ENCODE data around the gene SLC9B2.
"Not testable (repeated sequence)": the region's sequence is repeated elsewhere in the genome, so short reads cannot be mapped to it uniquely, and the experiment has no call there.

SLC9B2 gene

DNA sequence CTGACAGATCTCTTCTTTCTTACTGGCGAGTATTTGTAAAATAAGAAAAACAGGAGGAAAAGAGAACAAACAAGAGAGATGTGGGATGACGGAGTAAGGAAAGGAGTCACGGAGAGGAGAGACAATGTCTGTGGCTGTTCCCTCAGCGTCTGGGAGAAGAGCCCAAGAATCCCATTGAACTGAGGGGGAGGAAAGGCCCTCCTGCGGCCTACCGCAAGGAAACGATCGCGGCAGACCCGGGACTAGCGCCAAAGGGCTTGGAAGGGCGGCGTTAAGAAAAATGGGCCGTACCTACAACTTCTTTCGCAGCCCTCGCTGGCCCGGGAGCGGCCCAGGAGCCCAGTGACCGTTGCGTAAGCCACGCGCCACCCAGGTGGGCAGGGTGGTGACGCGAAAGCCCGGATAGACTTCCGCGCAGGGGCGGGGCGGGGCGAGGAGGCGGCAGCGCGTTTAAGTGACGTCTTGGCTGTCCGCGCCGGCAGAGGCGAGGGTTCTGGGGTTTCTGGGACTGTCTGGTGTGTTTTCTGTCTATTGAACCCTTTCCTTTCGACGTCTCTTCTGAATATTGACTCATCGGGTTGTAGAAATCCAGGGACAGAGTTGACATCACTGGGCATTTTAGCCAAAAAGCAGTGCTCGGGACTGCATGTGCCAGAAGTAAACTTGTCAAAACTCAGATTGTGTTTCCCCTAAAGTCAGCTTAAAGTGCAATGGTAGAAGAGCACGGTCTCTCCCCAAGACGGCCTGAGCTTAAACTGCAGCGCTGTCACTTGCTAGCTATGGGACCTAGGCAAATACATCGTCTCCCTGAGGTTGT, 57.0 kb downstream of the SLC9B2 start, which contains the start of gene SLC9B1:
TSS of gene SLC9B1 (minus strand) at position 398 of the 817 bp plus-strand sequence. CDS start 27,994 bp downstream, outside the sequence.
- DNase-seq (ENCODE audit: low spot score) = peak; percentile 95

DNA sequence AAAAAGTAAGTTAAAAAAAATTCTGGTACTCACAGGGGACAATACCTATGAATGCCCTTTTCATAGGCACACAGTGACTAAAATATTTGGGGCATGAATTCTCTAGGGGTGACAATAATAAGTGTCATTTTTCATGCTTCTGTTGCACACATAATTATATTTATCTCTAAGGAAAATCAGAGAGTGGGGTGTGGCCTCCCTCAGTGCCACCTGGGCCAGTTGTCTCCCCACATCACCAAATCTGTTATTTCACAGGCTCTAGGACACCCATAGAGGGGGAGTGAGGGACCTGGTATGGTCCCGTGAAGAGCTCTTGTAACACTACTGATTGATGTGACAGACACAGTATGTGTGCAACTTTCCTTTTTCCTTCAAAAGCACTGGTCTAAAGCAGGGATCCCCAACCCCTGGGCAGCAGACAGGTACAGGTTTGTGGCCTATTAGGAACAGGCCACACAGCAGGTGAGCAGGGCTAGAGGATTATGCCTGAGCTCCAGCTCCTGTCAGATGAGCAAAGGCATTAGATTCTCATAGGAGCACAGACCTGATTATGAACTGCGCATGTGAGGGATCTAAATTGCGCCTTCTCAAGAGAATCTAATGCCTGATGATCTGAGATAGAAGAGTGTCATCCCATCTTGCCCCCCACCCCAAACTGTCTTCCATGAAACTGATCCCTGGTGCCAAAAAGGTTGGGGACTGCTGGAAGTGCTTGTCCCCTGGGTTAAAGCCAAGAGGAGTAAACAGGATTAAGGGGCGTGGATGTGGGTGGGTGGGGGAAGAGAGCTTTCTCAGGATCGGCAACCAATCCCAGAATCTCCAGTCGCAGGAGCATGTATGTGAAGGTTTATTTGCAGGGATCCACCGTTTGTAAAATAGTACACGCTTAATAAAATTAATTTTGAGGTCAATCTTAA, 57.9 kb downstream of the SLC9B2 start:
- no peak for DNase-seq (ENCODE audit: low spot score)

DNA sequence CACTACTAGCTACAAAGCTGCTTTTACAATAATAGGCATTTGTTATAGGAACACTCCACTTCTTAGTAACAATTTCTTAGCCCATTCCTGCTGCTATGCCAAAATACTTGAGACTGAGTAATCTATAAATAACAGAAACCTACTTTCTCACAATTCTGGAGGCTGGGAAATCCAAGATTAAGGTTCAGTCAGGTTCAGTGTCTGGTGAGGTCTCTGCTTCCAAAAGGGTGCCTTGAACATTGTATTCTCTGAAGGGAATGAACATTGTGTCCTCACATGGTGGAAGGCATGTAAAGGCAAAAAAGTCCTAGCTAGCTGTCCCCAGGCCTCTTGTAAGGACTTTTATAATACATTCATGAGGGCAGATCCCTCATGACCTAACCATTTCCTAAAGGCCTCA, 64.0 kb downstream of the SLC9B2 start:
- DNase-seq (ENCODE audit: low spot score) = no peak

DNA sequence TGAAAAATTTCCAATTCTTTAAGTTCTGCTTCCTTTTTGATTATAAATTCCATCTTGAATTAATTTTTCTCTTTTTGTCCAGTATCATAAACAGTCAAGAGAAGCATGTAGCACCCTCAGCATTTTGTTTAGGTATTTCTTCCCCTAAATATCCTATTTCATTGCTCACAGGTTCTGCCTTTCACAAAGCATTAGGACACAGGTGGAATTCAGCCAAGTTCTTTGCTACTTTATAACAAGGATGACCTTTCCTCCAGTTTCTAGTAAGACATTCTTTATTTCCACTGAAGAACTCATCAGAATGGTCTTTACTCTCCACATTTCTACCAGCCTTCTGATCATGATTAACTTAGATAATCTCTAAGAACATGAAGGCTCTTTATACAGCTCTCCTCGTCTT, 64.5 kb downstream of the SLC9B2 start:
- no peak for DNase-seq (ENCODE audit: low spot score)

DNA sequence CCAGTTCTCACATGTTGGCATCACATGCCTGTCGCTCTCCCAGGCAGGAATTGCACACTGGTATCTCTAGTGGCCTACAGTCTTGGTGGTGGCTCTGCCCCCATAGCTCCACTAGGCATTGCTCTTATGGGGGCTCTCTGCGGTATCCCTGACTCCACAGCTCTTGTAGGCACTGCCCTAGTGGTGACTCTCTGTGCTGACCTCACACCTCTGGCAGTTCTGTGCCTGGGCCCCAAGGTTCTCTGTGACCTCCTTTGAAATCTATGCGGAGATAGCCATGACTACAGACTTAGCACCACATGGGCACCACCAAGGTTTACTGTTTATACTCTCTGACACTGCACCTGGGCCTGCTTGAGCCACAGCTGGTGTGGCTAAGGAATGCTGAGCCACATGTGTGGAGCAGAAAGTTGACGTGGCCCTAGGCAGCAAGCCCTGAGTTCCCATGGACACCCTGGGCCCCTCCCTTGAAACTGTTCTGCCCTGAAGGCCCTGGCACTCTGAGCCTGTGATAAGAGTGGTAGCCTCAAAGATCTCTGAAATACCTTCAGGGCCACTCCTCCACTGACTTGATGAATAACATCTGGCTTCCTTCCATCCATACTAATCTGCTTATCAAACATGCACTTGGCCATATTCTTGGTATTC, 65.1 kb downstream of the SLC9B2 start:
- DNase-seq (ENCODE audit: low spot score) = no peak

DNA sequence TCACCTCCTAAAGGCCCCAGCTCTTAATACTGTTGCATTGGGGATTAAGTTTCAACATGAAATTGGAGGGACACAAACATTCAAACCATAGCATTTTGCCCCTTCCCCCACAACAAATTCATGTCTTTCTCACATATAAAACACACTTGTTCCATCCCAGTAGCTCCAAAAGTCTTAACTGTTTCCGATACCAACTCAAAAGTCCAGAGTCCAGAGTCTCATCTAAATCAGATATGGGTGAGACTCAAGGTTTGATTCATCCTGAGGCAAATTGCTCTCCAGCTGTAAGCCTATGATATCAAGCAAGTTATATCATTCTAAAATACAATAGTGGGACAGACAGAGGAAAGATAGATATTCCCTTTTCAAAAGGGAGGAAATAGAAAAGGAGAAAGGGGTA, 65.8 kb downstream of the SLC9B2 start:
- DNase-seq (ENCODE audit: low spot score) = no peak

DNA sequence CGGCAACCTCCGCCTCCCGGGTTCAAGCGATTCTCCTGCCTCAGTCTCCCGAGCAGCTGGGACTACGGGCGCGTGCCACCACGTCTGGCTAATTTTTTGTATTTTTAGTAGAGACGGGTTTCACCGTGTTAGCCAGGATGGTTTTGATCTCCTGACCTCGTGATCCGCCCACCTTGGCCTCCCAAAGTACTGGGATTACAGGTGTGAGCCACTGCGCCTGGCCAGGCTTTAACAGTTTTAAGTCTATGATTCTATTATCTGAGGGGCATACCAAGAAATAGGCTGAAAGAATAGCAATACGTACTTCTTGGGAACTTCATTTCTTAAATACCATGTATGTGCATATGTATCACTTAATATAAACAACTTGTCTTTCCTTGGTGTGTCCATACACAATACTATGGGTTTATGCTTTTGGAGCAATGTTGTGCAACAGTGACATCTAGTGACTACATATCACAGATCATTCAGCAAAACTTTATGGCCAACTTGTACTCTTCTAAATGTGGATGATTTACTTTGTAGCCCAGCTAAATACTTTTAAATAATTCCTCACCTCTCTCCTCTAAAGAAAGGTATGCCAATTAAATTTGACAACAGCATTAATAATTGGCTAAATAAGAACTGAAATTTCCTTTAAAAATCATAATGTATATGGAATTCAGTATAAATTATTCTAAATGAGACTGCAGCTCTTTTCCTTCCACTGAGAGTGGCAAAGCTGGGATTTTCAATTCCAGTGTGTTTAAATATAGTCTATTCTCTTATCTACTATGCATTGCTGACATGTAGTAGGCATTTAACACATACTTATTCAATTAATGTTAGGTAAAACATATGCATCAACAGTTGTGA, 67.5 kb downstream of the SLC9B2 start:
- DNase-seq (ENCODE audit: low spot score) = peak; percentile 64

DNA sequence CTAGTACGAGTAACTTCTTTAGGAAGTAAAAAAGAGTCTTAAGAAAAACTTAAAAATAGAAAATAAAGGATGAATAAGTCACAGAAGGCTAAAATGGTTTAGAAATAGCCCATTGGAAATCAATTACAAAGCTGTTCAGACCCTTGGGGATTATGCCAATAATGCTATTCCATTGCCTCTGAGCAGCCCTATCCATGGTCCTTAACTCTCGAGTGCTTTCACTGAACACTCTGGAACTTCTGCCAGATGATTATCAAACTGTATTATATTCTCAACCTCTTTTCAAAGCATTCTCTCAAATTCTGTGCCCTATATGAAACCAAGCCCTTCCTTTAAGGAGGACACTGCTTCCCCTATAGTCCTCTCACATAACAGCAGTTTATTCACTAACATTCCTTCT, 74.0 kb downstream of the SLC9B2 start:
- no peak for DNase-seq (ENCODE audit: low spot score)

DNA sequence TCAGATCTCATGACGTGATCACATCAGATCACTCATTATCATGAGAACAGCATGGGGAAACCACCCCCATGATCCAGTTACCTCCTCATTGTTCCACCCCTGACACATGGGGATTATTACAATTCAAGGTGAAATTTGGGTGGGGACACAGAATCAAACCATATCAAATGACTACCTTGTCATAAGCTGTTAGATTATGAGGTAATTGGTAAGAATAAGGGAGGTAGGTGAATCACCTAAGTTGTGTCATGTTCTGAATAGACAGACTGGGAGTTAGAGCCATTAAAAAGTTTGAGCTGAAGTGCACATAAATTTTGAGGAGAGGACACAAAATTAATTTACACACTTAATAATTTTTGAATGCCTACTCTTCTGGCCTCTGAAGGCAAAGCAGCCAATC, 81.8 kb downstream of the SLC9B2 start:
- DNase-seq (ENCODE audit: low spot score) = no peak

DNA sequence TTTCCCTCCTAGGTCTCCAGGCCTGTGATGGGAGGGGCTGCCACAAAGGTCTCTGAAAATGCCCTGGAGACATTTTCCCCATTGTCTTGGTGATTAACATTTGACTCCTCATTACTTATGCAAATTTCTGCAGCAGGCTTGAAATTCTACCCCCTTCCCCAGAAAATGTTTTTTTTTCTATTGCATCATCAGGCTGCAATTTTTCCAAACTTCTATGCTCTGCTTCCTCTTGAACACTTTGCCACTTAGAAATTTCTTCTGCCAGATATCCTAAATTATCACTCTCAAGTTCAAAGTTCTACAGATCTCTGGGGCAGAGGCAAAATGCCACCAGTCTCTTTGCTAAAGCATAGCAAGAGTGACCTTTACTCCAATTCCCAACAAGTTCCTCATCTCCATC, 82.6 kb downstream of the SLC9B2 start:
- not testable (repeated sequence) for DNase-seq (ENCODE audit: low spot score)

DNA sequence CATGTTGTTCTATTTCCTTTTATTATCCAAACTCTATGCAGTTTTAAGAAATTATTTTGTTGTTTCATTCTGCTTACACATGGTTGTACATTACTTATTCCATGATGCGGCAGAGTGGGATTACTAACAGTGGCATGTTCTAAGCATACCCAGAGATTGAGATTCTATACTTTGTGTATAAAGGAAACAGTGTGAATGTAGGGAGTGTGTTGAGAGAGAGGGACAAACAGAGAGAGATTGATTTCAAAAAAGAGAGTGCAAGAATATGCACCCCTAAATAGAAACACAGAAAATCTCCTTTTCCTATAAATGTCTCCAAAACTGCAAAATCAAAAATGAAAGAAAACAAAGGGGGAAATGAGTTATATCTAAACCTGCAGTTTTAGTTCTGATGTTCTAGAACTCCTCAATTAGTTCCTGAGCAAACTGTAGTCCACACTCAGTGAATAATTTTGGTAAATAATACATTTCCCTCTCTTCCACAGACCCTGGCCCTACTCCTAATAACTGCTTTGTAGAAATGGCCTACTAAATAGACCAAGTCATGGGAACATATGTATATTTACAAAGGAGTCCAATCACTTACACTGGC, 88.0 kb downstream of the SLC9B2 start:
- no peak for DNase-seq (ENCODE audit: low spot score)

DNA sequence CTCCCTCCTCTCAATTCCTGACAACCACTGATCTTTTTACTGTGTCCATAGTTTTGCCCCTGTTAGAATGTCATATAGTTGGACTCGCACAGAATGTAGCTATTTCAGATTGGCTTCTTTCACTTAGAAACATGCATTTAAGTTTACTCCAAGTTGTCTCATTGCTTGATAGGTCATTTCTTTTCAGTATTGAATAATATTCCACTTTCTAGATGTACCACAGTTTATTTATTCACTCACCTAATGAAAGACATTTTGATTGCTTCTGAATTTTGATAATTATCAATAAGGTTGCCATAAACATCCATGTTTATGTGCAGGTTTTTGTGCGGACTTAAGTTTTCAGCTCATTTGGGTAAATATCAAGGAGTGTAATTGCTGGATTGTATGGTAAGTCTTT, 95.6 kb downstream of the SLC9B2 start:
- DNase-seq (ENCODE audit: low spot score) = no peak

Data from activated CD4-positive, alpha-beta T cell treated with anti-CD3 and anti-CD28 coated beads, Interleukin-2, Interleukin-4, amounts not matched to agents 100 ng/mL and 50 ng/mL, durations not matched to agents 16 hours and 8 hours (primary cell).